Measurements from ENCODE around the gene GAL3ST2. TPM values are rescaled to one million over a fixed set of nuclear protein-coding genes. Genes with fewer than 3 reads are reported as not detected.
"Not testable (repeated sequence)": the region's sequence is repeated elsewhere in the genome, so short reads cannot be mapped to it uniquely, and the experiment has no call there.

Gene GAL3ST2
- total RNA-seq, 1 donor from 2014 or later: not detected

DNA sequence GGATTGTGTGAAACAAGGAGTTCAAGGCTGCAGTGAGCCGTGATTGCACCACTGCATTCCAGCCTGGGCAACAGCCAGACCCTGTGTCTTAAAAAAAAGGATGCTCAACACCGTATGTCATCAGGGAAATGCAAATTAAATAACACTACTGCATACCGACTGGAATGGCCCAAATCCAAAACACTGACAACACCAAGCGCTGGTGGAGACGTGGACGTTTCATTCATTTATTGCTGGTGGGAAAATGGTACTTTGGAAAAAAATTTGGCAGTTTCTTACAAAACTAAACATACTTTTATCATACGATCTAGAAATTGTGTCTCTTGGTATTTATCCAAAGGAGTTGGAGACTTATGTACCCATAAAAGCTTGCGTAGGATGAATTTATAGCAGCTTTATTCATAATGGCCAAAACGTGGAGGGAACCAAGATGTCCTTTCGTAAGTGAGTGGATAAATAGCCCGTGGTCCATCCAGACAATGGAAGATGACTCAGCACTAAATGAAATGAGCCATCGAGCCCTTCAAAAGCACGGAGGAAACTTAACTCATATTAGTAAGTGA lies 56.6 kb downstream of the GAL3ST2 start:
- Mint-ChIP-seq H3K27ac (ENCODE audit: unreplicated experiment) (no peak overlapping the region), H3K4me3 (ENCODE audit: unreplicated experiment) (no peak overlapping the region), H3K27me3 (ENCODE audit: unreplicated experiment) (no peaks in the 10 kb centered on the region), H3K36me3 (ENCODE audit: low read depth, unreplicated experiment) (no peaks in the 10 kb centered on the region), H3K9me3 (ENCODE audit: unreplicated experiment) (no peaks in the 10 kb centered on the region), H3K4me1 (ENCODE audit: unreplicated experiment) (peaks cover 20% of the 10 kb centered on the region)
- DNase-seq (ENCODE audit: low spot score): no peak
- TF ChIP-seq, protein P1, sequence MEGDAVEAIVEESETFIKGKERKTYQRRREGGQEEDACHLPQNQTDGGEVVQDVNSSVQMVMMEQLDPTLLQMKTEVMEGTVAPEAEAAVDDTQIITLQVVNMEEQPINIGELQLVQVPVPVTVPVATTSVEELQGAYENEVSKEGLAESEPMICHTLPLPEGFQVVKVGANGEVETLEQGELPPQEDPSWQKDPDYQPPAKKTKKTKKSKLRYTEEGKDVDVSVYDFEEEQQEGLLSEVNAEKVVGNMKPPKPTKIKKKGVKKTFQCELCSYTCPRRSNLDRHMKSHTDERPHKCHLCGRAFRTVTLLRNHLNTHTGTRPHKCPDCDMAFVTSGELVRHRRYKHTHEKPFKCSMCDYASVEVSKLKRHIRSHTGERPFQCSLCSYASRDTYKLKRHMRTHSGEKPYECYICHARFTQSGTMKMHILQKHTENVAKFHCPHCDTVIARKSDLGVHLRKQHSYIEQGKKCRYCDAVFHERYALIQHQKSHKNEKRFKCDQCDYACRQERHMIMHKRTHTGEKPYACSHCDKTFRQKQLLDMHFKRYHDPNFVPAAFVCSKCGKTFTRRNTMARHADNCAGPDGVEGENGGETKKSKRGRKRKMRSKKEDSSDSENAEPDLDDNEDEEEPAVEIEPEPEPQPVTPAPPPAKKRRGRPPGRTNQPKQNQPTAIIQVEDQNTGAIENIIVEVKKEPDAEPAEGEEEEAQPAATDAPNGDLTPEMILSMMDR (IDR thresholded peaks at IDR 0.05; ENCODE audit: unreplicated experiment): no peak

DNA sequence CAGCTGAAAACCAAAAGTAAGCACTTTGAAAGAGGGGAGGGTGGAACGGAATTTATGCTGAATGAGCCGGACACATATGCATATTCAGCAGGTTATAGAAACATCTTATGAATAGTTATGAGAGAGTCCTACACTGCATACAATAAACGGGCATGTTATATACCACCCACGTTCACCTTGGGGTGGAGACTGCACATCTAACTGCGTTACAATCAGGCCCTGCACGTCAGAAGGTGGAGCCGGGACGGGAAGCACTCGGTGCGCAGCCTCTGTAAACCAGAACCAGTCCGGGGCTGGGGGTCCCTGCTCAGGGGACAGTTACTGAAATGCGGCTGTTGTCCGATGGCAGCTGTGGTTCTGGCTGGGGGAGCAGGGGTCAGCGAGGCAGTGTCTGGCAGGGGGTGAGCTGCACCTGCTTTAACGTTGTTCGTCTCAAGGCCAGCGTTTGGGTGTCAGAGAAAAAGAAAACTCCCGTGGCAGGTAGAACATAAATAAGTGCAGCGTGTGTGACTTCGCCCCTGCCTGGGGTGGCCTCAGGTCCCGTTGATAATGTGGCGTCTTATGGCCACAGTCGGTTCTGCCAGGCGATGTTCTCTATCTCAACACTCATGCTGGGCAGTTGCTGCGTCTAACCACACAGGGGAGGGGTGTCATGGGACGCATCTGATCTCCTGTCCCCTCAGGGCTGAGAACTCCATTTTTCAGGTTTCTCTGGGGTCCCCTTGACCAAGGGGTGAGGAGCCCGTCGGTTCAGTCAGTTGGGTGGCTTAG lies 57.3 kb downstream of the GAL3ST2 start:
- peaks cover 23% of the 10 kb centered on the region for H3K4me1 Mint-ChIP-seq (ENCODE audit: unreplicated experiment)
- DNase-seq (ENCODE audit: low spot score); H3K4me3 Mint-ChIP-seq (ENCODE audit: unreplicated experiment); H3K27ac Mint-ChIP-seq (ENCODE audit: unreplicated experiment); H3K36me3 Mint-ChIP-seq (ENCODE audit: low read depth, unreplicated experiment); H3K27me3 Mint-ChIP-seq (ENCODE audit: unreplicated experiment); H3K9me3 Mint-ChIP-seq (ENCODE audit: unreplicated experiment): not testable (repeated sequence)

DNA sequence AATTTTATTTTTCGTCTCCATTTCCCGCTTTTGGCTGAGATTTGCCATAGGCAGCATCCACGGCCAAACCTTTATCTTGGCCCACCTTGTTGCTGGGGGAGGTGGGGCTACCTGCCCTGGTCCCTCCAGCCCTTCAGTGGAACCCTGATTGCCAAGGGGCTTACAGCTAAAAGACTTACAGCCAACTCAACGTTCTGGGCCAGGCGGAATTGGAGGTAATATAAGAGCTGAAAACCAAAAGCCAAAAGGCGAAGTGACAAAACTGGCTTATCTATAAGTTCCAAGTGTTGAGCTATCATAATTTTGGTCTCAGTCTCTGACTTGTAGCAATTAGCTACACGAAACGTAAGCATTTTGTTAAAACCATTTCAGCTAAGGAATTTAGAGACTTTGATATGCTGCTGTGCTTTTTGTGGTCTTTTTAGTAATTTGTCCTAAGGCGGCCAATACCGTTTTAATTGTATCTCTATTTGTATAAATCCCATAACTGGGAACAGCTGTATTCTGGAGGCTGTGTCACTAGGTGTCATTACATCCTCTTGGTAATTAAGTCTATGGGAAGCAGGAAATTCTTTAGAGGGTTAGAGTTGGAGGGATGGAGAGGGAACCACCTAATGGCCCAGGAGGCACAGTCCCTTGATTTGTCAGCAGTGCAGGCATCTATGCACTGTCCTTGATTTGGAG lies 58.0 kb downstream of the GAL3ST2 start:
- Mint-ChIP-seq H3K27ac (ENCODE audit: unreplicated experiment) (no peak overlapping the region), H3K4me1 (ENCODE audit: unreplicated experiment) (peaks cover 23% of the 10 kb centered on the region), H3K27me3 (ENCODE audit: unreplicated experiment) (no peaks in the 10 kb centered on the region), H3K4me3 (ENCODE audit: unreplicated experiment) (no peak overlapping the region), H3K36me3 (ENCODE audit: low read depth, unreplicated experiment) (no peaks in the 10 kb centered on the region), H3K9me3 (ENCODE audit: unreplicated experiment) (no peaks in the 10 kb centered on the region)
- TF ChIP-seq, protein P1 (IDR thresholded peaks at IDR 0.05; ENCODE audit: unreplicated experiment): no peak
- no peak for DNase-seq (ENCODE audit: low spot score)

DNA sequence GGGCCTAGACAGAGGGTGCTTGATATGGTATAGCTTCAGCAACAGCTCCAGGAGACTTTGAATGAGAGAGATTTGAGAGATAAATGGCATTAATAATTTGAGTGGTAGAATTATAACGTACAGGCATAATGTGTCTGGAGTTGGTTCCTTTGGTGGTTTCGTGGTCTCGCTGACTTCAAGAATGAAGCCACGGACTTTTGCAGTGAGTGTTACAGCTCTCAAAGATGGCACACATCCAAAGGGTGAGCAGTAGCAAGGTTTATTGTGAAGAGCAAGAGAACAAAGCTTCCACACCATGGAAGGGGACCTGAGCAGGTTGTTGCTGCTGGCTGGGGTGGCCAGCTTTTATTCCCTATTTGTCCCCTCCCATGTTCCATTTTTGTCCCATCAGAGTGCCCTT lies 59.0 kb downstream of the GAL3ST2 start:
- TF ChIP-seq, protein P1 (IDR thresholded peaks at IDR 0.05; ENCODE audit: unreplicated experiment): no peak
- Mint-ChIP-seq H3K4me1 (ENCODE audit: unreplicated experiment) (peaks cover 23% of the 10 kb centered on the region), H3K36me3 (ENCODE audit: low read depth, unreplicated experiment) (no peaks in the 10 kb centered on the region), H3K27me3 (ENCODE audit: unreplicated experiment) (no peaks in the 10 kb centered on the region), H3K4me3 (ENCODE audit: unreplicated experiment) (no peak overlapping the region), H3K9me3 (ENCODE audit: unreplicated experiment) (no peaks in the 10 kb centered on the region), H3K27ac (ENCODE audit: unreplicated experiment) (no peak overlapping the region)
- DNase-seq (ENCODE audit: low spot score): no peak

DNA sequence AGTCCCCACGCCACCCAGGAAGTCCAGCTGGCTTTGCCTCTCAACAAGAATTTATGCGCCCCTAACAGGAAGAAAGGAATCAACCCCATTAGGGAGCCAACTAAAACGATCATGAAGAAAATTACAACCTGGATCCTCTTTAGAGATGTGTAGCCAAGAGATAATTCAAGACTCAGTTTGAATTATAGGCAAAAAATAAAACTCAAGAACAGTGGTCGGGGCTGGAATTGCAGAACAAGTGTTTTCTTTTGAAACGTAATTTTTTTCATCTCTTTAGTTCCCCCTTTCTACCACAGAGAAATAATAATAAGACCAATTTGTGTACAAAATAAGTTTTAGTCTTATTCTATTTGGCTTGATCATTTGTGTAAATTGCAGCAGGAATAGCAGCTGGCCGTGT lies 59.7 kb downstream of the GAL3ST2 start:
- no peaks in the 10 kb centered on the region for H3K36me3 Mint-ChIP-seq (ENCODE audit: low read depth, unreplicated experiment)
- H3K4me1 Mint-ChIP-seq (ENCODE audit: unreplicated experiment): peaks cover 23% of the 10 kb centered on the region
- H3K27ac Mint-ChIP-seq (ENCODE audit: unreplicated experiment): no peak overlapping the region
- no peak for DNase-seq (ENCODE audit: low spot score)
- H3K27me3 Mint-ChIP-seq (ENCODE audit: unreplicated experiment): no peaks in the 10 kb centered on the region
- no peaks in the 10 kb centered on the region for H3K9me3 Mint-ChIP-seq (ENCODE audit: unreplicated experiment)
- H3K4me3 Mint-ChIP-seq (ENCODE audit: unreplicated experiment): no peak overlapping the region
- TF ChIP-seq, protein P1 (IDR thresholded peaks at IDR 0.05; ENCODE audit: unreplicated experiment): no peak

Measured in endothelial cell (in vitro differentiated cells).